GM18517 (cell line): Measurements from ENCODE around the gene WDTC1.

Source experiments
- ATAC-seq: cut with Tn5 transposase; IDR thresholded peaks from one replicate; pipeline ENCODE4 v1.9.1; 2021; ENCODE audit warnings: mild to moderate bottlenecking, moderate library complexity; ENCODE audit not compliant: unreplicated experiment

The WDTC1 gene

DNA sequence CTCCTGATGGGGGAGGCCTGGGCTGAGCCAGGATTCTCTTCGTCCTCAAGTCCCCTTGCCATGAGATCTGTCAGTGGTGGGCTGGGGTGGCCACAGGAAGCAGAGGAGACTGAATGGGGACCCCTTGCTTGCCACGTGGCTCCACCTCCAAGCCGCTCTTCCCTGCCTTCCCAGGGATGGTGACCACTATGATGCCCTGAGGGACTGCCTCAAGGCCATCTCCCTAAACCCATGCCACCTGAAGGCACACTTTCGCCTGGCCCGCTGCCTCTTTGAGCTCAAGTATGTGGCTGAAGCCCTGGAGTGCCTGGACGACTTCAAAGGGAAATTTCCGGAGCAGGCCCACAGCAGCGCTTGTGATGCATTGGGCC lies 66.6 kb downstream of the WDTC1 start:
- ATAC-seq, result no peak

DNA sequence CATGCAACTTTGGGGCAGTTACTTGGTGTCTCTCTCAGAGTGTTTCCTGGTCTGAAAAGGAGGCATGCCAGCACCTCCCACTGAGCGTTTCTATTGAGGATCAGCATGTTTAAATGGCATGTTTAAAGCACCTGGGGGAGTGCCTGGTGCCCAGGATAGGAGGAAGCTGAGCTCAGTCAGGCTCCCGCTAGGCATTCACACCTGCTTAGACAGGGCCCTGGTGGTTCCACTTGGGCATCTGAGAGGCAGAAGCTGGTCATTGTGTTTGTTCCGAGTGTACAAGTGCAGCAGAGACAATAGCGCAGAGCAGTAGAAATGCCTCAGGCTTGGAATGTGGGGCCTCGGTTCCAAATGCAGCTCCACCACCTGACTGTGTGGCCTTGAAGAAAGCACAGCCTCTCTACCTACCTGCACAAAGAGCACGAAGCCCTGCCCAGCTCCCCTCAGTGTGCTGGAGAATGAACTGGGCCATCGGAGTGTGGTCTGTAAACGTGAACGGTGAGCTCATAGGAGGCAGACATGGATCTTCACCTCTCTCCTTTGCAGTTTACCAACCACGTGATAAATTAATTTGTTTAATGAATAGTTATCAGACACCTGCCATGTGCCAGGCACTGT lies 67.3 kb downstream of the WDTC1 start:
- no peak for ATAC-seq

DNA sequence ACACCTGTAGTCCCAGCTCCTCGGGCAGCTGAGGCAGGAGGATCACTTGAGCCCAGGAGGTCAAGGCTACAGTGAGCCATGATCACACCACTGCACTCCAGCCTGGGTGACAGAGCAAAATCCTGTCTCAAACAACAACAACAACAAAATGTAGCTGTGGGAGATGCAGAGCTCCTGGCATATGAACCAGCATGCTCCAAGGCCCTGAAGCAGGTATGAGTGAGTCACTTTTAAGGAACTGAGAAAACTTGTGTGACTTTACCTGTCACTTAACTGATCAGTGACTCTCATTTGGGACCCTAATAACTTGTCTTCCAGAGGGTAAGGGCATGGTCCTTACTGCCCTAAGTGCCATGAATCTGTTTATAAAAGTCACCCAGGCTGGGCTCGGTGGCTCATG lies 68.2 kb downstream of the WDTC1 start:
- no peak for ATAC-seq

DNA sequence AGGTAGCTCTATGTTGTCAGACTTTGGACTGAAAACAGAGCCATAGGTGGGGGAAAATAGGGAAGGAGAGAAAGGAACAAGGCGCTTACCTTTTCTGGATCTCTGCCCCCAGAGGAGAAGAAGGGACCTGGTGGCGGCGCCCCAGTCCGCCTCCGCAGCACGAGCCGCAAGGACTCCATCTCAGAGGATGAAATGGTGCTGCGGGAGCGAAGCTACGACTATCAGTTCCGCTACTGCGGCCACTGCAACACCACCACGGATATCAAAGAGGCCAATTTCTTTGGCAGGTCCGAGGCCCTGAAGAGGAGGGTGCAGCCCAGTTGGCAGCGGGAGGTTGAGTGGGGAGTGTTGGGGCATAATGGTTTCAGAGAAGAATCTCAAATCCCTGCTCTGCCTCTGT lies 69.1 kb downstream of the WDTC1 start:
- no peak for ATAC-seq

DNA sequence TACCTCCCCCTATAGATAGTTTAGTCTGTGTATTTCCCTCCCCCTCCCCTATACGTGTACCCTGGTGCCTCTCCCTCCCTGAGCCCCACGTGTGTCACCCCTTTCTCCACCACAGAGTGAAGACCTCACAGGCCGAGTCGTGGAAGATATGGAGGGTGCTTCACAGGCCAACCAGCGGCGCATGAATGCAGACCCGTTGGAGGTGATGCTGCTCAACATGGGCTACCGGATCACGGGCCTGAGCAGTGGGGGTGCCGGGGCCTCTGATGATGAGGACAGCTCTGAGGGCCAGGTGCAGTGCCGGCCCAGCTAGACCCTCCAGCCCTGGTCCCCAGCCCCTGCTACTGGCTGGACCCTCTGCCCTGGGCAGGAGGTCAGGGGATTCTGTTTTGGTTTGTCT lies 71.6 kb downstream of the WDTC1 start:
- no peak for ATAC-seq

DNA sequence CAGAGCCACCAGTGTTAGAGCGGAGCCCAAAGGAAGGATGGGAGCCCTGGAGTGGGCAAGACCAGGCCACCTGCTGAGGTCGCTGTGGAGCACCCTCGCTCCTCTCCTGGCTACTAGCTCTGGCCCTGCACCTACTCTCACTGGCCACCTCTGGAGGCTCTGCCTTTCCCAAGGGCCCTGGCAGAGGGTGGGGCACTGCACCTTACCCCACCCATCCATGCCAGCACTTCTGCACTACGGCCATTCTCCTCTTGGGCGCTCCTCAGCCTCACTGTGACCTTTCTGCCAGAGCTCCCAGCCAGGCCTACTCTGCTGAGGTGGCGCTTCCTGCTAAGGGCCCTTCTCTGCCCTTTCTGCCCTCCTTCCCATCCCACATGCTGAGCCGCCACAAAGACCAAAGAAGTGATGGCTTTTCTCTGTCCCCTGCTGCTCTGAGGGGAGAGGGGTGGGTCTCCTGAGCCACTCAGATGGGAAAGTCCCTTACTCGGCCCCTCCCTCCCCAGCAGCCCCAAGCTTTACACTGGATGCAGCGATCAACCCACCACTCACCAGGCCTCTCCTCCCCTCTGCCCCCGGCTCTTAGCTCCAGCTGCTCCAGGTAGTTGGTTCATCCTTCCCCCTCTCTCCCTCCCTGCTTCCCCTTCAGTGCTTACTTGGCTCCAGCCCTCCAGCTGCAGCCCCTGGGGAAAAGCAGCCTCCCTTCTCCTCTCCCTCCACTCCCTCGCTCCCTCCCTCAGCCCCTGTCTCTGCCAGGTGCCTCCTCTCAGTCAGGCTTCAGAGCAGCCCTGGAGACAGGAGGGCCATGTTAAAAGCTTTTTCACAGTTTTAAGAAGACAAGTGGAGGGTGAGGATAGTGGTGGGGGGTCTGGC lies 72.7 kb downstream of the WDTC1 start:
- no peak for ATAC-seq

DNA sequence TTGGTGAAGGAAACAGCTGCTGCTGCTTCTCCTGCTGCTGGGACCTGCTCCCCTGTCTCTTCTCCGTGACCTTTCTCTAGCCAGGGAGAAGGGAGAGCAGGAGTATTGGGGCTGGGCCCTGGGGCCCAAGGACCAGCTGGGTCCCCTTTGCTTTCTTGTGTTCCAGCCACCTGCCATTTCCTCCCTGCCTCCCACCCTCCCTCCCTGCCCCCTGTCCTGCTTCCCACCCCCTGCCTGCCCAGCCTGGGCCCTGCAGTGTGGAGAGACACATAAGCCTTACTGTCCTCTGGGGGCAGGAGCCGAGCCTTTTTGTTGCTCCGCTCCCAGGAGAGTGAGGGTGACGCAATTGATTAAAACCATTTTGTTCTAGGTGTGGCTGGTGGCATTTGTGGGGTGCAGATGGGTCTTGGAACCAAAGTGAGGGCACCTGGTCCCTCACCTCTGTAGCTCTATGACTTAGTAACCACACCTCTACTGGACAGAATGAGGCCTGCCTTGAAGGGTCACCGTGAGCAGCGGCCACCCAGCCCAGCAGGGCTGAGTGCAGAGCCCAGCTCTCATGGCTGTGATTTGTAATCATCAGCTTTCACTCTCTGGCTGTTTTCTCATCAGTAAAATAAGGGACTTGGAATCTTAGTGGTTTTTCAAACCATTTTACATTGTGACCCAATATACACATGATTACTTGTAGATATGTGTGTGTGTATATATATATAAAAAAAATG lies 73.6 kb downstream of the WDTC1 start:
- no peak for ATAC-seq

DNA sequence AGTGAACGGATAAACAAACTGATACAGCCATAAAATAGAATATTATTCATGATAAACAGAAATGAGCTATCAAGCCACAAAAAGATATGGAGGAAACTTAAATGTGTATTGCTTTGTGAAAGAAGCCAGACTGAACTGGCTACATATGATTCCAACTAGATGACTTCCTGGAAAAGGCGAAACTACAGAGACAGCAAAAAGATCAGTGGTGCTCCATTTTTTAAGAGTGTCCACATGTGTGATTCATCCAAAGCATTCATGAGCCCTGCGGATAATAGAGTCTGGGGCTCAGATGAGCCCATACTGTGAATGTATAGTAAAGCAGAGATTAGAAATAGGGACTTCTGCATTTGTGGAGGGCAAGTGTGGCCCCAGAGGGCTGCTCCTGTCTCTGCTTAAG lies 79.7 kb downstream of the WDTC1 start:
- ATAC-seq, result no peak

DNA sequence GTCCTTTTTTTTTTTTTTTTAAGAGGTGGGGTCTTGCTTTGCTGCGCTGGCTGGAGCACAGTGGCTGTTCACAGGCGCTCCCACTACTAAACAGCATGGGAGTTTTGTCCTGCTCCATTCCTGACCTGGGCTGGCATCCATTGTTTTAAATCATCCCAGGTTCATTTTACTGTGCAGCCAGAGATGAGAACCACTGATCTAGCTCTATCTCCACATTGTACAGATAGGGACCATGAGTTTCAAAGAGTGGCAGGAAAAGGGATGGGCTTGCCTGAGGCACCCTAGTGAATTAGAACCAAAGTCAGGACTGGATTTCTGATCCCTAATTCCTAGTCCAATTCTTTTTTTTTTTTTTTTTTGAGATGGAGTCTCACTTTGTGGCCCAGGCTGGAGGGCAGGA lies 80.3 kb downstream of the WDTC1 start:
- ATAC-seq, result no peak

DNA sequence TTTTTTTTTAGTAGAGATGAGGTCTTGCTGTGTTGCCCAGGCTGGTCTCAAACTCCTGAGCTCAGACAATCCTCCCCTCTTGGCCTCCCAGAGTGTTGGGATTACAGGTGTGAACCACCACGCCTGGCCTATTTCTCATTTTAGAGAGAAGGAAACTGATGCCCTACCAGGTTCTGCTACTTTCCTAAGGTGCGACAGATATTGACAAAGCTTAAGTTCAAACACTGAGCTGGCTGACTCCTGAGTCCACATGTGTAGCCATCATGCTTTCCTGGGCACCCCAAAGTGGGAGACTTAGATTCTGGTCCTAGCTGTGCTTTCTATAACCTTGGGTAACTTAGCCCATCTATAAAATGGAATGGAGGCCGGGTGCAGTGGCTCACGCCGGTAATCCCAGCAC lies 82.4 kb downstream of the WDTC1 start:
- no peak for ATAC-seq

DNA sequence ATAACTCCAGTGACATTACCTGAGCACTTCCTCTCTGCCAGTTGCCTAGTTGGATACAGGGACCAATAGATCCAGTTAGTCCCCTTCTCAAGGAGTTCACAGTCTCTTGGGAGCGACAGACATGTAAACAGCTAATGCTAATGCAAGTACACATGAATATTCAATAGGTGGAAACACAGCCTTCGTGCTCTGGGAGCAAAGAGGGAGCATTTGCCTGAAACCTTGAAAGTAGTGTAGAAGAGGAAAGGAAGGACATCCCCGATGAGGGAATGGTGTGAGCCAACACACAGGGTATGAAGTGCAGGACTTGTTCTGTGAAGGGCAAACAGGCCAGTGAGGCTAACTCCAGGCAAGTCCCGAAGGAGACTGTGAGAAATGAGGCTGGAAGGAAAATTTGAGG lies 83.7 kb downstream of the WDTC1 start:
- ATAC-seq, result no peak

DNA sequence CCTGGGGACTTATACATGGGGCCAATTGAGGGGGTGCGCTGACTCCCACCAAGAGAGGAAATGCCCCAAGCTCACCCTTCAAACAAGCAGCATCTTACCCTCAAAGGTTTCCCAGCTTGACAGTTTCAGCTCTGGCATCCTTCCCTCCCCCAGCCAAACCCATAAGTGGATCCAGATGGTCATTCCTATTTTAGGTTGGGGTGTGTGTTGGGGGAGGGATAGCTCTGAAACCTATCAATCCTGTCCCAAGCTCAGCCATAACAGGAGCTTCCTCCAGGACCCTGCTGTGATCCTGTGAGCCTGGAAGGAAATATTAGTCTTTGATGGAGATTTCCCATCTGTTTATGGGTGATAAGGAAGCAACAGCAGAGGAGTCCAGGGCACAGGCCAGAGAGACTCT lies 84.2 kb downstream of the WDTC1 start:
- no peak for ATAC-seq

DNA sequence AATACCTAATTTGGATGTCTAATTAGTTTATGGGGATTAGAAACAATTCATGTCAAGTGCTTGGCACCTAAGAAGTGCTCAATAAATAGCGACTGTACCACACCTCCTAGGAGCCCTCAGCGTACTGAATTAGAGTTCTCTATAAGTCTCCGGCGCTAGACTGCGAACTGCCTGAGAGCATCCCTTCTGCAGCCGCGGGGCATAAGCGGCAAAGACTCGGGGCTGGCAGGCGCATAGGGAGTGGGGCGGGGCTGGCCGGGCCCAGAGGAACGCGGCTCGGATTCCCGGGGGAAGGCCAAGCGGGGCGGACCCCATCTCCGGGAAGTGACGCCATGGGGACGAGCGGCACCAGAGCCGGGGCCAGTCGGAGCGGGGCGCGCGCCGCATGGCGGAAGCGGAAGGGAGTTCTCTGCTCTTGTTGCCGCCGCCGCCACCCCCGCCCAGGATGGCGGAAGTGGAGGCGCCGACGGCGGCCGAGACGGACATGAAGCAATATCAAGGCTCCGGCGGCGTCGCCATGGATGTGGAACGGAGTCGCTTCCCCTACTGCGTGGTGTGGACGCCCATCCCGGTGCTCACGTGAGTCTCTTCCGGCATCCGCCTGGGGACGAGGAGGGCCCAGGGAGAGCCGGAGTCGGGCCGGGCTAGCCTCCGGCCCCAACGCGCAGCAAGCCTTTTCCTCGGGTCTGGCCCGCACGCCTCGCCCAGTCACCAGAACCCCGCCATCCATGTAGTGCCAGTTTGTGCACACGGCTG lies 87.6 kb downstream of the WDTC1 start, which contains the start of gene TMEM222:
Gene TMEM222 (plus strand): TSS at position 351 of the 756 bp plus-strand sequence. CDS start 35 bp downstream, at position 386.
- ATAC-seq, result peak; percentile 88

DNA sequence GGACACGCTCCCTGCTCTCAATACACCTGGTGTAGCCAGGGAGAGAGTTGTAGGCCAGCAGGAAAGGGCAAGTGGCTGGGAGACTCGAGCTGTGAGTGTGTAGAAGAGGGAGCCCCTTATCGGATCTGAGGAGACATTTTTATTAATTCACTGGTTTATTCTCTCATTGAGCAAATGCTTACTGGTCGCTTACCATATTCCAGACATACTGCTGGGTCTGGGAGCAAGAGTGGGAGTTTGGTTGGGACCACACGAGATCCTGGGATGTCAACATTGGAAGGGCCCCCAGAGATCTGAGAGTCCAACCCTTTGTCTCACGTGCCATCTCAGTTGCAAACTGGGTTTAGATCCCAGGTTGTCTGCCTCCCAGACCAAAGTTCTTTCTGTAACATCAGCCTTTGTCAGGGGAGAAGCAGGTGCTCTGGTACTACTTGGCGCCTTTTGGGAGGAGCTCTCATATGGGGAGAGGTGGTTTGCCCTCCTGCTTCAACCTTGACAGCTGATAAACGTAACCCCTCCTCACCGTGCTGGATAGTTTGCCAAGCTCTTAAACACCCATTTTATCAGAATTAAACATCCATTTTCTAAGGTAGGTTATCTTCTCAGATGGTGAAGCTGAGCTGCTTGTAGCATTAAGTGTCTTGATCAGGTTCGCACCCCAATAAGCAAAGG lies 88.3 kb downstream of the WDTC1 start:
- peak; percentile 5 for ATAC-seq

DNA sequence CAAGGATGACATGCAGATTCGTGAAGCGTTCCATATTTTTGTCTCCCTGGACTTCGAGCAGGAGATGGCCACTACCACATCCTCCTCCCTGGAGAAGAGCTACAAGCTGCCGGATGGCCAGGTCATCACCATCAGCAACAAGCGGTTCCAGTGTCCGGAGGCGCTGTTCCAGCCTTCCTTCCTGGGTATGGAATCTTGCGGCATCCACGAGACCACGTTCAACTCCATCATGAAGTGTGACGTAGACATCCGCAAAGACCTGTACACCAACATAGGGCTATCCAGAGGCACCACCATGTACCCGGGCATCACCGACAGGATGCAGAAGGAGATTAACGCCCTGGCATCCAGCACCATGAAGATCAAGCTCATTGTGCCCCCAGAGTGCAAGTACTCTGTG lies 90.9 kb downstream of the WDTC1 start:
- no peak for ATAC-seq

DNA sequence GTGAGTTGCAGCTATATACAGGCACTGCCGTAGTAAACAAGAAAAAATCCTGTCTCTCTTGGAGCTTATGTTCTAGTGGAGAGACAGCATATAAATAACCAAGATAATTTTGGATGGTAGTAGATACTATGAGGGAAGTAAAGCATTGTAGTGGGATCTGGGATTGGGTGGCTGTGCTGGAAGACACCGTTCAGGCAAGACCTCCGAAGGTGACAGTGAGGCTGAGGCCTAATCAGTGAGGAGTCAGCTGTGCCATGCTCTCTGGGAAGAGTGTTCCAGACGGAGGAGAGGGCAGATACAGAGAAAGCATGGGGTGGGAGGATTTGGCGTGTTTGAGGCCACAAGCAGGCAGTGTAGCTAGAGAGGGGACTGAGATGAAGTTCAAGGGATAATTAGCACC lies 93.5 kb downstream of the WDTC1 start:
- ATAC-seq, result no peak

DNA sequence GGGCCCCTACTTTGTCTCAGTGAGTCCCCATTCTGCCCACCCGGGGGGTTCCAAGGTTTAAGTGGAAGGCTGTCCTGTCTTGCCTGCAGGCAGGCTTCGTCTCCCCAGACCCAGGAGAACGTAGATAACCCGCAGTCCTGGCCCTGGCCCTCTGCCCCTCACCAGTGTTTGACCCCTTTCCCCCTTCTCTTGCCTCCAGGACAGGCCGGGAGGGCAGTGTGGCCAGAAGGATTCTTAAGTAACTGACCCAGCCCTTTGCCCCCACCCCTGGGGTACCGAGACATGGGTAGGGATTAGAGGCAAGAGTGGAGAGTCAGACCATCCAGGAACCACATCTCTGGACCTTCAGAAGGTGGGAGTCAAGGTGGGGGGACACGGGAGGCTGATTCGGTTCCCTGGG lies 96.4 kb downstream of the WDTC1 start:
- no peak for ATAC-seq

DNA sequence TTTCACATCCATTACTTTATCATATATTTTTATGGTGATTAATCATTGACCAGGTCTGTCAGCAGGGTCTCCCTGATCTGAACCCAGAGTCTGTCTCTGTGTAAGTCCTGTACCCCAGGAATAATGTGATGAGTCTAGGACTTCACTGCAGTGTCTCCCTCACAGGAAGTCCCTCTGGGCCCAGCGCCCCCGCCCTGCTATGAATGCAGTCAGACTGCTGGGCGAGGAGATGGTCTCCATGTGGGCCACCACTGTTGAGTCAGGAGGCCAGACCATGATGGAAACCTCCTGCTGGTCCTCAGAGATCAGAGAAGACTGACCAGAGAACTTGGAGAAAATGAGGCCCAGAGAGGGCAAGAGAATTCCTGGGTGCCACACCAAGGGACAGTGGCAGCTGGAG lies 97.0 kb downstream of the WDTC1 start:
- no peak for ATAC-seq

DNA sequence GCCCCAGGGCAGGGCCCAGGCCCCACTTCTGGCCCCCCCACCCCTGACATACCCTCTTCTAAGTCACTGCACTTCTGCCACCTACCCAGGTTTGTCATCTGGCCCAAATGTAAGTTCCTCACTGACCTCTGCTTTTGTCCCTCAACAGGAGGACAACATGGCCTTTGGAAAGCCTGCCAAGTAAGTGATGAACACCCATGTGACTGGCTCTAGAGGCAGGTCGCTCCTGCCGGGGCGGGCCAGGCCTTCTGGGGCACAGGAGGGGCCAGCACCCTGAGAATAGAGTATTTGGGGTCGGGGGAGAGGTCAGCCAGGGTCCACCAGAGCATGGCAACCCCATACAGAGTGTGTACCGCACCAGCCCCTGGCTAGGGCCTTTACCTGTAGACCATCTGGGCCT lies 97.5 kb downstream of the WDTC1 start:
- ATAC-seq, result no peak

DNA sequence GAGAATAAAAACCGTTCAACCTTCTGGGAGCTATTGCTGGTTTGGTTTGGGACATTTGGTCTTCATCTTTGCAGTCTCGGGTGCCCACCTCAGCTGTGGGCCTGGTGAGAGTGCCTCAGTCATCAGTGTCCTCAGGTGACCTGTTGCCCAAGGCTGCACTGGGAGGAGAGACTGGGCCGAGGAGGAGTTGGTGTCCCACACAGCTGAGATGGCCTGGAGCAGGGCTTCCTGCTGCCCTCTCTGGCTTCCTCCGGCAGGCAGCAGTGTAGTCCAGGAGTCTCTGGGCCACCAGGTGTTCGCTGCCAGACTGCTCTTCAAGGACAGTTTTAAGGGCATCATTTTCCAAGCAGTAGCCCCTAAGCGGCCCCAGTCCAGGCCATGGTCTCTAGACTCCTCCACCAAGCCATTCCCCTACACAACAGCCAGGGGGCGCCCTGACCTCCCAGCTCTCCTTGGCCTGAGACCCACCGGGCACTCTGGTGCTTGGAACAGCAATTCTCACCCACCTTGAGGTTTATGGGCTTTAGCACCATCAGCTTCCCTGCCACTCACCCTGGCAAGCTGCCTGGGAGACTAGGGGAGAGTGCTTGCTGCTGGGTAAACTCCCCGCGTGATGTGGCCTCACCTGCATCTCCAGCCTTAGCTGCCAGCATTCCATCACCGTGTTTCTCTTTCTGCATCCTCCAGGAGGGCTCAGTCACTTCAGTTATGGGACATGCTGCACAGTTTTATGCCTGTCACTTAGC lies 98.3 kb downstream of the WDTC1 start:
- no peak for ATAC-seq
